ENCODE data around the gene AZI2. TPM values are rescaled to one million over a fixed set of nuclear protein-coding genes. Genes with fewer than 3 reads are reported as not detected.

Gene AZI2
- total RNA-seq, 2 experiments from 2014 or later = 75.5 to 80.1 TPM

DNA sequence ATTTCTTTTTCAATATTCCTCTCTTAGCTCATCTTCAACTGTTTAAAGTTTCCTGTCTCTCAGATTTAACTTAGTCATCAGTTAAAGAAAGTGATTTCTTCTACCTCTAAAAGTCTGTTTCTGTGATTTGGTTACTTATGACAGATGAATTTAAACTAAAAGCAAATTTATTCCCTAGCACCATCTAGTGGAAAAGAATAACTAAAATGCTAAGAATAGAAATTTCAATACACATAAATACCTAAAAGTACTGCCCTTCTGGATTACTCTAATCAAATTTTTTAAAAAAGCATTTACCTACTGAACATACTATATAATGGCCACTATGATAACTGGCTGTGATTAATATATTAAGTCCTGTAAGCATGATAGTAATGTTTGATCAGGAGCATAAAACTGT lies 14.1 kb downstream of the AZI2 start:
- no peak overlapping the region for H3K27ac Mint-ChIP-seq

DNA sequence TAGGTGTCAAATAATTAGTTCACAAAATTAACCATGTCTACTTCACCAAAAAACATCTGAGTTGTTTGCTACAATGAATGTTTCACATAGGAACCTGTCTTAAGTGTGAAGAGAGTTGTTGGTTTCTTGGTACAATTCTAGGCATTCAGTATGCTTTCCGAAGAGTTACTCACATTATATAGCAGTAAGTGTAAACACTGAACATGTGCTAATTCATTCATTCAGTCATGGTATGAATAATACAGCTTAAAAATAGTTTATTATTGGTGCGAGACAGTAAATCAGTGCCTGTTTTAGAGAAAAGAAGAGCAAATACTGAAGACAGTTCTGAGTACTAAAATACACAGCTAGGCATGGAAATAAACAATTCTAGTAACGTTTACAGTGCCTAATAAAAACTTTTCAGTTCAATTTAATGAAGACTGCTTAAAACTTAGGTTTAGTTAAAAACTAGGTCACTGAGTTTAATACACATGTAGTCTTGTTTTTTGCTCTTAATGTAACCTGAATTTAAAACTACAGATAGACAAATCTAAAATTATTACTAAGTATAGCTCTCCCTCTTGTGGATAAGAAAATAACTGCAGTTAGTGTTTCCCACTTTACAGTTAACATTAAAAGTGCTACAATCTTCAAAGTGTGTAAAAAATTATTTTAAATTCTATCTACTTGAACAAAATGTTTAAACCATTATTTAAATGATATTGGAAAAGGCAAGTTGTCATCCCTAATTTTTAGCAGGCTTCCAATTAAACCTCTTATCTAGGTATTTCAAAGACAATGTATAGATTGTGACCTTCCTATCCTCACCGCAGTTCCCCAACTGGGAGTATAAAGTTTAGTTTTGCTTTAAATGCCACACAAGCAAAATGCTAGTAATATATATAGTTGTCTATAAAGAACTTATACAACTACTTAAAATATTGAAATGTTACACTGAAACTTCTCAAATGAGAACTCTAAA lies 20.2 kb downstream of the AZI2 start:
- H3K36me3 Mint-ChIP-seq (ENCODE audit: low read depth) = peaks cover 39% of the 10 kb centered on the region
- ChIA-PET POLR2A (interaction anchor here (1.6 to 3.6 kb wide), 5 partner anchors 16 to 616 kb away, joined by 6 to 38 read pairs (median 16); partner anchors contain the start of genes AZI2, CMC1, EOMES and ZCWPW2), CTCF (interaction anchor here (0.7 to 6.2 kb wide), 11 partner anchors 11 to 616 kb away, joined by 3 to 103 read pairs (median 8); partner anchors contain the start of genes AZI2, EOMES and ZCWPW2)
- no peak overlapping the region for H3K27ac Mint-ChIP-seq
- H3K4me1 Mint-ChIP-seq = peaks cover 36% of the 10 kb centered on the region
- H3K9me3 Mint-ChIP-seq = no peaks in the 10 kb centered on the region
- DNase-seq = no peak
- no peaks in the 10 kb centered on the region for H3K27me3 Mint-ChIP-seq
- no peak overlapping the region for H3K4me3 Mint-ChIP-seq

More for the DNA sequence above, 14.1 kb downstream of the AZI2 start:
- no peak for DNase-seq
- H3K4me3 Mint-ChIP-seq = no peak overlapping the region
- H3K27me3 Mint-ChIP-seq = no peaks in the 10 kb centered on the region
- H3K36me3 Mint-ChIP-seq (ENCODE audit: low read depth) = peaks cover 39% of the 10 kb centered on the region
- peaks cover 6% of the 10 kb centered on the region for H3K4me1 Mint-ChIP-seq
- H3K9me3 Mint-ChIP-seq = no peaks in the 10 kb centered on the region
- POLR2A ChIA-PET = interaction anchor here (1.5 to 5.6 kb wide), 2 partner anchors 10 to 14 kb away, joined by 6 to 30 read pairs; partner anchors contain the start of genes AZI2 and ZCWPW2
- CTCF ChIA-PET = interaction anchor here (1.0 to 5.7 kb wide), 5 partner anchors 9 to 622 kb away, joined by 3 to 46 read pairs (median 16); partner anchors contain the start of genes AZI2, EOMES and ZCWPW2

DNA sequence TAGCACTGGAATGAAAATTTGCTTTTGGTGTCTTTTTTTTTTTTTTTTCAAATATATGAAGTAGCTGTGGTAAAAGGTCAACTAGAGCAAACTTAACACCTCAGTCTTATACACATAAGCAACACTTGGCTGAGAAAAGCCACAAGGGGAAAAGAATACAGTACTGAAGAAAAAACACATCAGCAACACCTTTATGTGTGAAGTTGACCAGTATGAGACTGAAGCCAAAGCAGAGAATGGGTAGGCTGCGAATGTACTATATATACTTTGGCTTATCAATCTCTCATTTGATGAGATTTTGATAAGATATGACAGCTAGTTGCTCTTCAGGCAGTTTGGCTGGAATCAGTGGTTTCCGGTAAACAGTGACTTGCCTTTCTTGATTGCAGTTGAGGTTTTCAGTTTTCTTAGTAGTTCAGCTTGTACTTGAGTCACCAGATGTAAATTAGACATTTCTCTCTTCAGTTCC lies 22.1 kb downstream of the AZI2 start:
- peaks cover 37% of the 10 kb centered on the region for H3K4me1 Mint-ChIP-seq

DNA sequence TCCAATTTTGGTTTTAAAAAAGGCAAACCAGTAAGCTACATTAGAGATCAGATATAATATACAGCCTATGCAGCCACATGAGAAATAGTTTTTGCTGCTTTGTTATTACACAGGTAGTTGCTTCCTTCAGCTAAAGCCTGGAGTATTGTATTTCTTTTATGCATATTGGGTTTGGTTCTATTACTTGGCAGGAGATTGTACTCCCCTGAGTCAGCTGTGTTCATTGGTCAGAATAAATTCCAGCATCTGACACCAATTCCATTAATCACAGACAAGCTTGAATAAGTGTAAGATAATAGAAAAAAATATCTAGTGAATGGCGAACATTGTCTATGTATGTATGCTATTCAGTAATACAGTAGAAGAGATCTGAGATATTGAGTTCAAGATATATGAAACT lies 26.2 kb downstream of the AZI2 start:
- H3K4me3 Mint-ChIP-seq = no peak overlapping the region
- no peak overlapping the region for H3K27ac Mint-ChIP-seq
- ChIA-PET CTCF (interaction anchor here (0.9 to 3.5 kb wide), 4 partner anchors 26 to 610 kb away, joined by 3 to 22 read pairs (median 6); partner anchors contain the start of genes AZI2, EOMES and ZCWPW2), POLR2A (interaction anchor here (0.8 kb wide), 1 partner anchor 26 kb away, joined by 3 read pairs; the partner anchor contains the start of gene ZCWPW2)
- H3K4me1 Mint-ChIP-seq = peaks cover 38% of the 10 kb centered on the region
- no peaks in the 10 kb centered on the region for H3K9me3 Mint-ChIP-seq
- no peaks in the 10 kb centered on the region for H3K27me3 Mint-ChIP-seq
- DNase-seq = no peak
- H3K36me3 Mint-ChIP-seq (ENCODE audit: low read depth) = peaks cover 52% of the 10 kb centered on the region

More for the DNA sequence above, 22.1 kb downstream of the AZI2 start:
- no peaks in the 10 kb centered on the region for H3K27me3 Mint-ChIP-seq
- ChIA-PET CTCF (interaction anchor here (0.6 to 6.2 kb wide), 12 partner anchors 8 to 618 kb away, joined by 3 to 103 read pairs (median 6); partner anchors contain the start of genes AZI2, EOMES and ZCWPW2), POLR2A (interaction anchor here (0.6 to 3.6 kb wide), 13 partner anchors 9 to 614 kb away, joined by 3 to 38 read pairs (median 4); partner anchors contain the start of genes AZI2, CMC1, EOMES and ZCWPW2)
- peaks cover 49% of the 10 kb centered on the region for H3K36me3 Mint-ChIP-seq (ENCODE audit: low read depth)
- DNase-seq = peak; percentile 60
- H3K27ac Mint-ChIP-seq = peak overlapping the region; percentile 59
- H3K9me3 Mint-ChIP-seq = no peaks in the 10 kb centered on the region
- peak overlapping the region; percentile 1 for H3K4me3 Mint-ChIP-seq

DNA sequence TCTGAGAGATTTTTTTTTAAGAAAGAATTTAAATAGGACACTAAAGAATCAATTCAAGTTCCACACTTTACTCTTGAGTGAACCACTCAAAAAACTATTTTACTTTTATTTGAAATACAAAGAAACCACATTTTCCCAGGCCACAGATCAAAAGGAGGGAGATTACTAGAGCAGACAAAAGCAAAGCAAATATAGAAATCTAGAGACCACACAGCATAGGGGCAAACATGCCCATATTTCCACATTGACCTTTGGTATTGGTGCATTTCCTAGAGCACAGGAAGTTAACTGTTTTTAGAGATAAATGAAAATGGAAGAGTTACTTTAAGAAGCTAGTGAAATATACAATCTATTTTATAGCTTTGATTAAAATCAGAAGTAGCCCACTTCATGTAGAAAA lies 27.6 kb downstream of the AZI2 start:
- CTCF ChIA-PET = interaction anchor here (1.8 to 3.5 kb wide), 2 partner anchors 600 to 608 kb away, joined by 8 to 22 read pairs; partner anchors contain the start of gene EOMES
- no peak for DNase-seq
- H3K4me1 Mint-ChIP-seq = peaks cover 25% of the 10 kb centered on the region
- no peaks in the 10 kb centered on the region for H3K9me3 Mint-ChIP-seq
- H3K27me3 Mint-ChIP-seq = no peaks in the 10 kb centered on the region
- H3K4me3 Mint-ChIP-seq = no peak overlapping the region
- POLR2A ChIA-PET = no interaction called here
- H3K27ac Mint-ChIP-seq = no peak overlapping the region
- H3K36me3 Mint-ChIP-seq (ENCODE audit: low read depth) = peaks cover 52% of the 10 kb centered on the region

DNA sequence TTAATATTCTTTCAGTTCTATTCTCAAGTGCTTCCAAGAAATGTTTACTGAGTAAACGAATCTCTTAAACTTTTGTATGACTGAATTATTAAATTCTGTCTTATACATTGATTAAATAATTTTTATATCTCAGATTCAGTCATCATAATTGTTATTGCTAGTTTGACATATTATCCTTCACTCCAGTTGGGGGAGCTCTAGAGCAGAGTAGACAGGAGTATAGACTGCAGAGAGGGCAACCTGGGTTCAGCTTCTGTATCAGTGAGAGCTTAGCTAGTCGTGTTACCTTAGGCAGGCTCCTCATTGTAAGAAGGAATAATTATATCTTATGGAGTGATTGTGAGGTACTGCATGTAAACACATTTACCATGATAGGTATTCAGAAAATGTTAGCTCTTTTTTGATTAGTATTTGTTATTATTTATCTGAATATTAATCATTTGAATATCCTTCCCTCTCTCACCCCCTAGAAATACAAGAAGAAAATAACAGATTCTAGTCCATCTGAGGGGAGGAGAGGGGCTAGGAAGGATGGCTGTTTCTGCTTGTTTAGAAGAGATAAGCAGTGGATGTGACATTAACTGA lies 31.1 kb downstream of the AZI2 start:
- Mint-ChIP-seq H3K27me3 (no peaks in the 10 kb centered on the region), H3K4me3 (no peak overlapping the region), H3K9me3 (no peaks in the 10 kb centered on the region), H3K36me3 (ENCODE audit: low read depth) (peaks cover 27% of the 10 kb centered on the region), H3K27ac (no peak overlapping the region), H3K4me1 (peaks cover 10% of the 10 kb centered on the region)
- ChIA-PET POLR2A (interaction anchor here (0.8 to 1.2 kb wide), 4 partner anchors 9 to 606 kb away, joined by 3 to 9 read pairs (median 4); partner anchors contain the start of genes AZI2, EOMES and ZCWPW2), CTCF (interaction anchor here (0.7 to 2.8 kb wide), 12 partner anchors 10 to 605 kb away, joined by 3 to 36 read pairs (median 6); partner anchors contain the start of gene EOMES)
- DNase-seq = peak; percentile 37

DNA sequence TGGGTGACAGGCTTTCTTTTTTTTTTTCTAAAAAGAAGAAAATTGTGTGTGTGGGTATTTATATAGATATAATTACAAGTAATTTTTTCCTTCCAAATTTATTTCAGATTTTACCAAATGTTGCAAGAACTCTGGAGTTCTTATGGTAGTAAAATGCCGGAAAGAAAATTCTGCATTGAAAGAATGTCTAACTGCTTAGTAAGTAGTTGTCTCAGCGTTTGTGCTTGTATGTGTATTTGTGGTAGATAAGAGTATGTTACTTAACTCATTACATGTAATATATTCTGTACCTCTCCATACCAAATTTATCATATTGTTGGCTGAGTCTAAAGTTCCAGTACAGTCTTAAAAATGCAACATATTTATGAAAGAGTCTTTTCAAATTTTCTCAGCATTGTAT lies 32.4 kb downstream of the AZI2 start:
- H3K4me3 Mint-ChIP-seq = no peak overlapping the region
- H3K36me3 Mint-ChIP-seq (ENCODE audit: low read depth) = peaks cover 19% of the 10 kb centered on the region
- CTCF ChIA-PET = no interaction called here
- no peak overlapping the region for H3K27ac Mint-ChIP-seq
- no peaks in the 10 kb centered on the region for H3K27me3 Mint-ChIP-seq
- DNase-seq = no peak
- H3K4me1 Mint-ChIP-seq = peaks cover 6% of the 10 kb centered on the region
- POLR2A ChIA-PET = no interaction called here
- no peaks in the 10 kb centered on the region for H3K9me3 Mint-ChIP-seq

DNA sequence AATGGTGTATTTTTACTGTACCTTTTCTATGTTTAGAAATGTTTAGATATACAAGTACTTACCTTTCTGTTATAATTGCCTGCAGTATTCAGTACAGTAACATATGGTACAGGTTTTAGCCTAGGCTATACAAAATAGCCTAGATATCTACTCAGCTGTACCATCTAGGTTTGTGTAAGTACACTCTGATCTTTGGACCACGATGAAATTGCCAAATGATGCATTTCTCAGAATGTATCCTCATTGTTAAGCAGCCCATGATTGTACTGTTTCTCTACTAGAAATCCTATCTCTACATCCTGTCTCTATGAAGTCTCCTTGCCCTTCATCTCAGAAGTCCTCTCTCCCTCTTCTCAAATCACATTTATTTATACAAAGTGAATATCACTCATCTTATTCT lies 32.9 kb downstream of the AZI2 start:
- ChIA-PET CTCF (no interaction called here), POLR2A (no interaction called here)
- Mint-ChIP-seq H3K4me3 (no peak overlapping the region), H3K36me3 (ENCODE audit: low read depth) (peaks cover 14% of the 10 kb centered on the region), H3K27me3 (no peaks in the 10 kb centered on the region), H3K27ac (no peak overlapping the region), H3K4me1 (peaks cover under 1% of the 10 kb centered on the region), H3K9me3 (no peaks in the 10 kb centered on the region)
- no peak for DNase-seq

DNA sequence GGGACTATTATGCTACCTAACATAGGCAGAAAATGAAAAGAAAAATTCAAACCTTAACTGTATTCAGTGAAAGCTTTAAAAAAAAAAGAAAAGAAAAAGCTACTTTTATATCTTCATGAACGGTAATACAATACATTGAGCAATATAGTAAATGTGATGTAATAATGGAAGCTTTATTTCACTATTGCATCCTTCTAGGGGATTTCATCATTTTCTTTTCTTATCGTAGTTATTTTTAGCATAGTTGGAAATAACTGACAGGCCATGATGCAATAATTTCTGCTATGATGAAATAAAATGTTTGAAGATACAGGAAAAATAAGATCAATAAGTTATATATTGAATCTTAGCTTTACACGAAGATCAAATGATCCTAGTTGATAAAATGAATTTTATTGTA lies 40.4 kb downstream of the AZI2 start:
- no peaks in the 10 kb centered on the region for H3K27me3 Mint-ChIP-seq
- POLR2A ChIA-PET = no interaction called here
- CTCF ChIA-PET = interaction anchor here (1.5 kb wide), 1 partner anchor 596 kb away, joined by 5 read pairs; no protein-coding TSS in a partner anchor

DNA sequence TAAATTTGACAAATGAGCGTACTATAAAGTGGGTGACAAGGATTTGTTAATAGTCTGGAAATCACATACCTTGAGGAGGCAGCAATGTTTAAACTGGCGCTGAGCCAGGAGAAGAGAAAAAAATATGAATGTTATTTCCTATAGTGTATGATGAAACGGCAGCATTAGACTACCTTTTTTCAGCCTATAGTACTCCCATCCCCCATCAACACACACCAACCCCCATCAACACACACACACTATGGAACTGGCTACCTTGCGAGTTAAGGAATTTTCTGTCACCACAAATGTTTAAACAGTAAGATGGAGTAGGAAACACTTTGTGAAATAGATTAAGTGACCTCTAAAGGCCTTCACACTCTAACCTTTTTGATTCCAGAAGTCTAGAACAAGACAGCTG lies 46.9 kb downstream of the AZI2 start:
- DNase-seq = no peak

More for the DNA sequence above, 40.4 kb downstream of the AZI2 start:
- Mint-ChIP-seq H3K36me3 (ENCODE audit: low read depth) (no peaks in the 10 kb centered on the region), H3K27ac (no peak overlapping the region), H3K4me1 (peaks cover 1% of the 10 kb centered on the region), H3K4me3 (no peak overlapping the region), H3K9me3 (no peaks in the 10 kb centered on the region)
- no peak for DNase-seq

DNA sequence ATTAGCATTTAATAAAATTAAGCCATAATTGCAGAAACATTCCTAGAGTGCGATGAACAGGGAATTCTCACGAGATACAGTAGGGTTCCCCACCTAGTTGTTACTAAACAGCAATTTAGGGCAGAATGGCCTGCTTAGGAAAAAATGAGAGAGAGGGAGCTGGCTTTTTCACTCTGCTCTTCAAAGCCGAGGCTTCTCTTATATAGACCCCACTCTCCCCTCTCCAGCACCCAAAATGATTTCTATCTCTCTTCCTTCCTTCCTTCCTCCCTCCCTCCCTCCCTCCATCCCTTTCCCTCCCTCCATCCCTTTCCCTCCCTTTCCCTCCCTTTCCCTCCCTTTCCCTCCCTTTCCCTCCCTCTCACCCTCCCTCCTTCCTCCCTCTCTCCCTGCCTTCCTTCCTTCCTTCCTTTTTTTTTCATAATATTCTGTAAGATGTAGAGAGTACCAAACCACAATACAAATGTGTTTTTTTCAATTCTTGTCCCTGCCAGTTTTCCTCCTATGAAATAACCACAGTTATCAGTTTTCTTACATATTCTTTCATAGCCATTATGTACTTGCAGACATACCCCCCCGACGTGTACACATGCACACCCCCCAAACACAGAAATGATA lies 48.2 kb downstream of the AZI2 start:
- H3K27ac Mint-ChIP-seq = no peak overlapping the region
- H3K9me3 Mint-ChIP-seq = no peaks in the 10 kb centered on the region
- H3K27me3 Mint-ChIP-seq = no peaks in the 10 kb centered on the region
- peaks cover 3% of the 10 kb centered on the region for H3K4me1 Mint-ChIP-seq
- DNase-seq = no peak
- ChIA-PET POLR2A (no interaction called here), CTCF (interaction anchor here (0.9 kb wide), 1 partner anchor 588 kb away, joined by 5 read pairs; no protein-coding TSS in a partner anchor)
- peaks cover 6% of the 10 kb centered on the region for H3K36me3 Mint-ChIP-seq (ENCODE audit: low read depth)
- no peak overlapping the region for H3K4me3 Mint-ChIP-seq

More for the DNA sequence above, 46.9 kb downstream of the AZI2 start:
- peaks cover 6% of the 10 kb centered on the region for H3K36me3 Mint-ChIP-seq (ENCODE audit: low read depth)
- H3K4me3 Mint-ChIP-seq = no peak overlapping the region
- H3K27ac Mint-ChIP-seq = no peak overlapping the region
- H3K9me3 Mint-ChIP-seq = no peaks in the 10 kb centered on the region
- CTCF ChIA-PET = no interaction called here
- H3K27me3 Mint-ChIP-seq = no peaks in the 10 kb centered on the region
- POLR2A ChIA-PET = no interaction called here
- no peaks in the 10 kb centered on the region for H3K4me1 Mint-ChIP-seq

DNA sequence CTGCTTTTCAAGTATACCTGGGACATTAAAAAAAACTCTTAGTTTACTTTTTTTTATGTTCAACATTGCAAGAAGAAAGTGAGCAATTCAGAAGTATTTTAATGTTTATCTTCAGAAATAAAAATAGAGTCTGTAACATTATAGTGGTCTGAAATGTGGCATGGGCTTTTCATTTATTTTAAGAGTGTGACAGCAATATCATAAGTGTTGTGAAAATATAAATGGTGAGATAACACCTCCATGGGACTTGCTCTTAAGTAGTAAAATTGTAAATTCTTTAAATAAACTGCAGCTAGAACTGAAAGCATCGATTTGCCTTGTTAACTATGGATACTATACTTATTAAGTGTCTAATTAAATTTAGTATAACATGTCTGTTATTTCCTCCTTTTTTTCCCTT lies 48.9 kb downstream of the AZI2 start:
- Mint-ChIP-seq H3K4me3 (no peak overlapping the region), H3K9me3 (no peaks in the 10 kb centered on the region), H3K27ac (no peak overlapping the region), H3K4me1 (peaks cover 10% of the 10 kb centered on the region), H3K36me3 (ENCODE audit: low read depth) (peaks cover 9% of the 10 kb centered on the region), H3K27me3 (no peaks in the 10 kb centered on the region)
- DNase-seq = no peak
- ChIA-PET POLR2A (no interaction called here), CTCF (interaction anchor here (0.9 to 1.2 kb wide), 2 partner anchors 13 to 588 kb away, joined by 3 to 5 read pairs; no protein-coding TSS in a partner anchor)

Data from activated CD4-positive, alpha-beta memory T cell treated with anti-CD3 and anti-CD28 coated beads, Interleukin-2, amount 10 ng/mL, durations not matched to agents 7 days and 5 days (primary cell).